H1 (cell line): ENCODE results near the gene NDUFA11. TPM values are rescaled to one million over a fixed set of nuclear protein-coding genes. Genes with fewer than 3 reads are reported as not detected.

Source experiments
- CTCF ChIA-PET: fragments of 300-600 bp; sonication (Branson Sonifier 250); formaldehyde crosslinking; loops from one replicate; lab custom pipeline; 2021; ENCODE audit not compliant: partially characterized antibody; lab: Charles Lee
- POLR2A ChIA-PET: fragments of 300-600 bp; sonication (Branson Sonifier 250); formaldehyde crosslinking; loops from one replicate; lab custom pipeline; 2021; ENCODE audit warnings: inconsistent platforms; ENCODE audit not compliant: partially characterized antibody; lab: Charles Lee
- DNase-seq, 2 experiments: peaks; one replicate each; pipeline versions ENCODE4 v3.0.0 to v3.0.0-alpha.2; 2010 to 2022; ENCODE audit warnings: low spot score in 2 of 2, low read depth in 1 of 2, mixed read lengths in 1 of 2
- FAIRE-seq: peaks from 2 replicates; lab custom pipeline; 2011; peaks lifted over from hg19 to GRCh38; lab: Jason Lieb, UNC
- H2AFZ ChIP-seq: 2 replicates; pipeline ENCODE4 v1.8.1; 2012; ENCODE audit warnings: low read length, inconsistent platforms
- H2AK5ac ChIP-seq: 2 replicates; pipeline ENCODE4 v1.6.1; 2013; ENCODE audit warnings: low read depth, low read length
- H2BK120ac ChIP-seq: replicated peaks from 2 replicates; pipeline ENCODE3; 2013; ENCODE audit warnings: low read depth, low read length, inconsistent platforms
- H2BK12ac ChIP-seq: 2 replicates; pipeline ENCODE4 v1.6.1; 2013; ENCODE audit warnings: low read depth, low read length
- H2BK15ac ChIP-seq: 2 replicates; pipeline ENCODE4 v1.6.1; 2013; ENCODE audit warnings: low read length
- H2BK20ac ChIP-seq: 2 replicates; pipeline ENCODE4 v1.6.1; 2013; ENCODE audit warnings: low read length
- H2BK5ac ChIP-seq: 2 replicates; pipeline ENCODE4 v1.6.1; 2013; ENCODE audit warnings: low read depth, low read length
- H3K14ac ChIP-seq: 2 replicates; pipeline ENCODE4 v1.6.1; 2013; ENCODE audit warnings: inconsistent platforms; ENCODE audit not compliant: insufficient read length
- H3K18ac ChIP-seq: 2 replicates; pipeline ENCODE4 v1.6.1; 2013; ENCODE audit warnings: low read length; ENCODE audit errors: extremely low read depth
- H3K23ac ChIP-seq: 2 replicates; pipeline ENCODE4 v1.6.1; 2013; ENCODE audit warnings: inconsistent platforms; ENCODE audit not compliant: insufficient read length
- H3K23me2 ChIP-seq: 2 replicates; pipeline ENCODE4 v1.6.1; 2013; ENCODE audit warnings: low read depth, low read length
- H3K27ac ChIP-seq: 2 replicates; pipeline ENCODE4 v1.6.1; 2011; ENCODE audit warnings: low read depth, low read length, inconsistent platforms
- H3K27me3 ChIP-seq, 4 experiments: replicated peaks in 1 of 4; 1 replicate in 1 of 4; 2 replicates in 3 of 4; pipeline versions ENCODE4 v1.6.1 to v1.8.1; 2011 to 2013; ENCODE audit warnings: low read length in 3 of 4, mild to moderate bottlenecking in 3 of 4, inconsistent platforms in 2 of 4, mixed read lengths in 2 of 4, moderate library complexity in 1 of 4; ENCODE audit not compliant: control insufficient read depth in 3 of 4, insufficient read depth in 3 of 4; ENCODE audit errors: extremely low read depth in 1 of 4
- H3K36me3 ChIP-seq, 4 experiments: 2 replicates each; pipeline versions ENCODE4 v1.6.1 to v1.8.1; 2011 to 2013; ENCODE audit warnings: mild to moderate bottlenecking in 4 of 4, low read length in 3 of 4, moderate library complexity in 2 of 4, control low read depth in 1 of 4, inconsistent platforms in 1 of 4; ENCODE audit not compliant: insufficient read depth in 4 of 4, control insufficient read depth in 2 of 4
- H3K4ac ChIP-seq: replicated peaks from 2 replicates; pipeline ENCODE3; 2013; ENCODE audit warnings: low read length, low read depth, mixed read lengths, inconsistent platforms; ENCODE audit not compliant: insufficient read length
- H3K4me1 ChIP-seq, 4 experiments: replicated peaks in 1 of 4; 1 replicate in 1 of 4; 2 replicates in 3 of 4; pipeline versions ENCODE4 v1.6.1 to v1.8.1; 2011 to 2013; ENCODE audit warnings: low read length in 3 of 4, inconsistent platforms in 2 of 4, mixed read lengths in 1 of 4; ENCODE audit not compliant: insufficient read depth in 4 of 4, control insufficient read depth in 3 of 4
- H3K4me2 ChIP-seq, 2 experiments: 2 replicates each; pipeline versions ENCODE4 v1.6.1 to v1.8.1; 2011 to 2013; ENCODE audit warnings: low read depth in 2 of 2, low read length in 2 of 2, control low read depth in 1 of 2, inconsistent platforms in 1 of 2, mild to moderate bottlenecking in 1 of 2; ENCODE audit not compliant: insufficient read depth in 1 of 2
- H3K4me3 ChIP-seq, 4 experiments: fragments of 200-600, 300-600 bp in 1 of 4; sonication (generic), shearing (Covaris generic), sonication (Bioruptor Twin) in 1 of 4; 2 replicates each; pipeline versions ENCODE4 v1.5.1 to v1.8.1; 2011 to 2016; ENCODE audit warnings: low read length in 4 of 4, low read depth in 3 of 4, control low read depth in 2 of 4, inconsistent platforms in 2 of 4, mild to moderate bottlenecking in 2 of 4, mixed read lengths in 1 of 4, moderate library complexity in 1 of 4; ENCODE audit not compliant: insufficient read depth in 2 of 4; ENCODE audit errors: extremely low read depth in 1 of 4
- H3K56ac ChIP-seq: replicated peaks from 2 replicates; pipeline ENCODE3; 2013; ENCODE audit warnings: low read depth, mild to moderate bottlenecking, mixed read lengths, low read length, inconsistent platforms; ENCODE audit not compliant: insufficient read length
- H3K79me1 ChIP-seq: 2 replicates; pipeline ENCODE4 v1.6.1; 2013; ENCODE audit warnings: low read depth, low read length, control low read depth
- H3K79me2 ChIP-seq, 2 experiments: 2 replicates each; pipeline versions ENCODE4 v1.6.1 to v1.8.1; 2012 to 2013; ENCODE audit warnings: low read length in 2 of 2, mild to moderate bottlenecking in 2 of 2, inconsistent platforms in 1 of 2; ENCODE audit not compliant: insufficient read depth in 2 of 2, control insufficient read depth in 1 of 2
- H3K9ac ChIP-seq, 4 experiments: replicated peaks in 1 of 4; 1 replicate in 1 of 4; 2 replicates in 3 of 4; pipeline versions ENCODE4 v1.6.1 to v1.8.1; 2011 to 2013; ENCODE audit warnings: low read depth in 3 of 4, low read length in 3 of 4, control low read depth in 2 of 4, mild to moderate bottlenecking in 2 of 4, moderate library complexity in 2 of 4, inconsistent platforms in 1 of 4; ENCODE audit errors: extremely low read depth in 1 of 4
- H3K9me3 ChIP-seq, 2 experiments: 2 replicates each; pipeline versions ENCODE4 v1.6.1 to v1.8.1; 2012 to 2013; ENCODE audit warnings: mild to moderate bottlenecking in 2 of 2, moderate library complexity in 2 of 2, control low read depth in 1 of 2, inconsistent platforms in 1 of 2, low read depth in 1 of 2, low read length in 1 of 2, mixed read lengths in 1 of 2; ENCODE audit not compliant: insufficient read depth in 2 of 2
- H4K20me1 ChIP-seq, 2 experiments: replicated peaks in 1 of 2; 2 replicates each; pipeline versions ENCODE3 to v1.8.1; 2011 to 2013; ENCODE audit warnings: inconsistent platforms in 2 of 2, low read length in 2 of 2, mild to moderate bottlenecking in 1 of 2; ENCODE audit not compliant: insufficient read depth in 2 of 2, control insufficient read depth in 1 of 2
- H4K5ac ChIP-seq: 2 replicates; pipeline ENCODE4 v1.6.1; 2013; ENCODE audit warnings: low read length, low read depth, mixed read lengths, inconsistent platforms; ENCODE audit not compliant: insufficient read length
- H4K8ac ChIP-seq: 2 replicates; pipeline ENCODE4 v1.8.0; 2013; ENCODE audit warnings: mild to moderate bottlenecking, moderate library complexity, low read length, inconsistent platforms; ENCODE audit not compliant: insufficient read depth; ENCODE audit errors: extremely low read depth
- H4K91ac ChIP-seq: replicated peaks from 2 replicates; pipeline ENCODE3; 2013; ENCODE audit warnings: low read length, mixed read lengths, inconsistent platforms; ENCODE audit not compliant: insufficient read length
- ASH2L ChIP-seq: fragments of 200-600, 300-600 bp; sonication (generic); IDR thresholded peaks from one replicate; pipeline ENCODE4 v1.7.1; 2017; ENCODE audit warnings: low read length
- CBX5 ChIP-seq: fragments of 300-800, 300-1000 bp; sonication (generic); IDR thresholded peaks from 2 replicates; pipeline ENCODE4 v1.7.1; 2016; ENCODE audit warnings: antibody characterized with exemption, low read length, low read depth
- CHD1 ChIP-seq: IDR thresholded peaks from 2 replicates; pipeline ENCODE4 v1.6.1; 2012; ENCODE audit warnings: low read depth, low read length, improper control_type of control experiment
- FOSL1 ChIP-seq: IDR thresholded peaks from 2 replicates; pipeline ENCODE4 v1.6.1; 2011; ENCODE audit warnings: mild to moderate bottlenecking, low read depth, low read length, moderate library complexity; ENCODE audit not compliant: insufficient read depth
- NRF1 ChIP-seq: IDR thresholded peaks from 2 replicates; pipeline ENCODE4 v1.6.1; 2011; ENCODE audit warnings: mild to moderate bottlenecking, low read depth, low read length, improper control_type of control experiment
- POLR2A ChIP-seq, 2 experiments: IDR thresholded peaks; 1 replicate in 1 of 2; 2 replicates in 1 of 2; pipeline ENCODE4 v1.6.1; 2011; ENCODE audit warnings: low read depth in 2 of 2, low read length in 2 of 2, mild to moderate bottlenecking in 2 of 2; ENCODE audit errors: control extremely low read depth in 1 of 2
- SP4 ChIP-seq: IDR thresholded peaks from 2 replicates; pipeline ENCODE4 v1.6.1; 2012; ENCODE audit warnings: low read length, inconsistent platforms
- SRF ChIP-seq: IDR thresholded peaks from 2 replicates; pipeline ENCODE4 v1.6.1; 2011; ENCODE audit warnings: mild to moderate bottlenecking, low read depth, low read length, moderate library complexity
- SUZ12 ChIP-seq: fragments of 200-600 bp; sonication (generic); IDR thresholded peaks from 2 replicates; pipeline ENCODE4 v1.6.1; 2012; ENCODE audit warnings: mild to moderate bottlenecking, inconsistent platforms, low read length, moderate library complexity, mixed read lengths
- TBP ChIP-seq: IDR thresholded peaks from 2 replicates; pipeline ENCODE4 v1.6.1; 2011; ENCODE audit warnings: low read depth, low read length, improper control_type of control experiment
- ZNF274 ChIP-seq: IDR thresholded peaks from 2 replicates; pipeline ENCODE4 v1.7.0; 2012; ENCODE audit warnings: low read length, borderline replicate concordance; ENCODE audit errors: extremely low read depth
- WGBS, 2 experiments: shearing (Covaris generic) in 1 of 2; methylation state at CpG; one replicate each; pipeline versions ENCODE4 v1.1.6 to v1.1.7; 2013 to 2015; ENCODE audit warnings: low lambda C conversion rate in 2 of 2, mixed read lengths in 2 of 2, inconsistent platforms in 1 of 2, low coverage in 1 of 2, missing lambda C conversion rate in 1 of 2; ENCODE audit not compliant: insufficient replicate concordance in 2 of 2, insufficient coverage in 1 of 2, insufficient read length in 1 of 2; ENCODE audit errors: extremely low coverage in 1 of 2, missing lambda C conversion rate in 1 of 2; 5-methylcytosine and 5-hydroxymethylcytosine counted together
- polyA plus RNA-seq, 7 experiments: library from polyadenylated mRNA; depleted of rRNA in 3 of 7; stranded (reverse) in 5 of 7; unstranded in 2 of 7; fragments of >200 nt in 5 of 7; fragments of 200-250 nt in 2 of 7; gene quantifications; 1 replicate in 5 of 7; 2 replicates in 1 of 7; 4 replicates in 1 of 7; pipeline versions ENCODE4 v1.2.1 to v1.2.3, GENCODE V29; 2011 to 2013; ENCODE audit warnings: missing spikeins in 2 of 7, mixed read lengths in 2 of 7
- total RNA-seq: library from RNA; stranded (reverse); fragmentation: NEBNext Ultra II Directional; extraction: Animal tissue kit (Norgen Biotek cat#: 25700); gene quantifications from 2 replicates; pipeline ENCODE4 v1.2.1, GENCODE V29; 2021
- TF ChIP-seq, protein P1 (sequence below): IDR thresholded peaks from 2 replicates; pipeline ENCODE4 v1.6.1; 2011; ENCODE audit warnings: low read depth, mild to moderate bottlenecking, low read length; ENCODE audit not compliant: insufficient read depth
- TF ChIP-seq, protein P2 (sequence below): IDR thresholded peaks from 2 replicates; pipeline ENCODE4 v1.6.1; 2011; ENCODE audit warnings: low read length, improper control_type of control experiment

NDUFA11 gene
- total and polyA plus RNA-seq, 2 of the 8 experiments (the other 6 are each of a cell fraction or from before 2014, with no cell fraction given): 205 to 1,037 TPM

DNA sequence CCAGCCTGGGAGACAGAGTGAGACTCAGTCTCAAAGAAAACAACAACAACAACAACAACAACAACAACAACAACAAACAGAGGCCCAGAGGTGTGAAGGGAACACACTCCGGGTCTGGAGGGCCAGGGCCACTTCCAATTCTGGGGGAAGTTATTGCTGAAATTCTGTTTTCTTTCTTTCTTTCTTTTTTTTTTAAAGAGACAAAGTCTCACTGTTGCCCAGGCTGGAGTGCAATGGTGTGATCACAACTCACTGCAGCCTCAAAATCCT lies 7.0 kb upstream of the NDUFA11 start:
- DNase-seq (no peak), FAIRE-seq (no peak)
- Histone ChIP-seq H3K18ac (no peak overlapping the region), H2AK5ac (no peak overlapping the region), H2AFZ (no peak overlapping the region), H3K9ac (no peak overlapping the region), H3K9me3 (no peaks in the 10 kb centered on the region), H2BK5ac (no peak overlapping the region), H3K79me1 (no peaks in the 10 kb centered on the region), H4K20me1 (peaks cover 0 to 4% of the 10 kb centered on the region in 2 experiments), H3K23ac (no peak overlapping the region), H3K79me2 (no peaks in the 10 kb centered on the region), H3K27ac (no peak overlapping the region), H3K4me2 (no peak overlapping the region), H3K23me2 (no peaks in the 10 kb centered on the region), H2BK20ac (no peak overlapping the region), H2BK15ac (no peak overlapping the region), H3K36me3 (peaks cover 0 to 3% (median 0%) of the 10 kb centered on the region in 4 experiments; a peak in 1 of 8 replicates), H2BK120ac (no peak overlapping the region), H2BK12ac (no peak overlapping the region), H3K4me3 (no peak overlapping the region), H3K56ac (no peak overlapping the region), H3K4me1 (no peaks in the 10 kb centered on the region; a peak in 1 of 7 replicates), H4K5ac (no peak overlapping the region), H3K14ac (no peak overlapping the region), H4K91ac (no peak overlapping the region), H3K4ac (no peak overlapping the region), H3K27me3 (no peaks in the 10 kb centered on the region), H4K8ac (no peak overlapping the region)
- CTCF ChIA-PET: interaction anchor here (1.1 kb wide), 1 partner anchor 107 kb away, joined by 4 read pairs; no protein-coding TSS in a partner anchor
- no peak for TF ChIP-seq SUZ12
- TF ChIP-seq TBP: no peak
- no peak for TF ChIP-seq POLR2A (IDR thresholded peaks at IDR 0.05; ENCODE audit: control extremely low read depth in 1 of 2, low read depth in 2 of 2, low read length in 2 of 2)
- TF ChIP-seq, protein P1, sequence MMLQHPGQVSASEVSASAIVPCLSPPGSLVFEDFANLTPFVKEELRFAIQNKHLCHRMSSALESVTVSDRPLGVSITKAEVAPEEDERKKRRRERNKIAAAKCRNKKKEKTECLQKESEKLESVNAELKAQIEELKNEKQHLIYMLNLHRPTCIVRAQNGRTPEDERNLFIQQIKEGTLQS: no peak
- no peak for TF ChIP-seq CBX5
- TF ChIP-seq SP4: no peak
- TF ChIP-seq, protein P2, sequence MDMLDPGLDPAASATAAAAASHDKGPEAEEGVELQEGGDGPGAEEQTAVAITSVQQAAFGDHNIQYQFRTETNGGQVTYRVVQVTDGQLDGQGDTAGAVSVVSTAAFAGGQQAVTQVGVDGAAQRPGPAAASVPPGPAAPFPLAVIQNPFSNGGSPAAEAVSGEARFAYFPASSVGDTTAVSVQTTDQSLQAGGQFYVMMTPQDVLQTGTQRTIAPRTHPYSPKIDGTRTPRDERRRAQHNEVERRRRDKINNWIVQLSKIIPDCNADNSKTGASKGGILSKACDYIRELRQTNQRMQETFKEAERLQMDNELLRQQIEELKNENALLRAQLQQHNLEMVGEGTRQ: no peak
- TF ChIP-seq FOSL1: no peak
- TF ChIP-seq ZNF274: no peak
- no peak for TF ChIP-seq CHD1
- TF ChIP-seq ASH2L: no peak
- no peak for TF ChIP-seq SRF
- TF ChIP-seq NRF1: no peak
- POLR2A ChIA-PET: no interaction called here
- WGBS, 2 experiments: 85% methylated on average over 1 of the region's 1 CpG; no CpG with 5 or more reads in 1 of the 2 experiments
